GM21737 (cell line): ENCODE data around the gene MAPK10.
"Not testable (repeated sequence)": the region's sequence is repeated elsewhere in the genome, so short reads cannot be mapped to it uniquely, and the experiment has no call there.

Source experiments
- ATAC-seq: cut with Tn5 transposase; IDR thresholded peaks from one replicate; pipeline ENCODE4 v1.9.1; 2021; ENCODE audit warnings: mild to moderate bottlenecking, moderate library complexity; ENCODE audit not compliant: unreplicated experiment

The MAPK10 gene

GRCh38 chr4:86048426-86048825 is 311.4 kb downstream of the MAPK10 start:
- no peak for ATAC-seq

- ATAC-seq: no peak
Measured at GRCh38 chr4:86044593-86044985, 315.3 kb downstream of the MAPK10 start.

- no peak for ATAC-seq
Measured at GRCh38 chr4:86043755-86044592, 315.9 kb downstream of the MAPK10 start.

GRCh38 chr4:86038037-86038436 is 321.8 kb downstream of the MAPK10 start:
- ATAC-seq: no peak

GRCh38 chr4:86036736-86037135 is 323.1 kb downstream of the MAPK10 start:
- ATAC-seq: no peak

- no peak for ATAC-seq
Measured at GRCh38 chr4:86035688-86036087, 324.2 kb downstream of the MAPK10 start.

- no peak for ATAC-seq
Measured at GRCh38 chr4:86034616-86035015, 325.2 kb downstream of the MAPK10 start.

- no peak for ATAC-seq
Measured at GRCh38 chr4:86033171-86033570, 326.7 kb downstream of the MAPK10 start.

GRCh38 chr4:86032476-86033022 is 327.3 kb downstream of the MAPK10 start:
- ATAC-seq: no peak

- ATAC-seq: no peak
Measured at GRCh38 chr4:86031927-86032326, 327.9 kb downstream of the MAPK10 start.

- ATAC-seq: no peak
Measured at GRCh38 chr4:86026720-86027119, 333.1 kb downstream of the MAPK10 start.

- ATAC-seq: not testable (repeated sequence)
Measured at GRCh38 chr4:86021671-86022070, 338.2 kb downstream of the MAPK10 start.

GRCh38 chr4:86019906-86020305 is 339.9 kb downstream of the MAPK10 start:
- ATAC-seq: no peak

GRCh38 chr4:86019362-86019761 is 340.5 kb downstream of the MAPK10 start:
- no peak for ATAC-seq

GRCh38 chr4:86015412-86016350 is 344.2 kb downstream of the MAPK10 start:
- ATAC-seq: no peak

GRCh38 chr4:86014599-86014998 is 345.3 kb downstream of the MAPK10 start:
- ATAC-seq: peak; percentile 88

GRCh38 chr4:86013621-86014020 is 346.2 kb downstream of the MAPK10 start:
- ATAC-seq: no peak

- ATAC-seq: no peak
Measured at GRCh38 chr4:86011117-86011516, 348.7 kb downstream of the MAPK10 start.

- no peak for ATAC-seq
Measured at GRCh38 chr4:86007042-86007441, 352.8 kb downstream of the MAPK10 start.

GRCh38 chr4:86006057-86006456 is 353.8 kb downstream of the MAPK10 start:
- no peak for ATAC-seq

- ATAC-seq: no peak
Measured at GRCh38 chr4:86004030-86004429, 355.8 kb downstream of the MAPK10 start.
